Activated naive CD4-positive, alpha-beta T cell treated with anti-CD3 and anti-CD28 coated beads for 36 hours (primary cell): ENCODE data around the gene LHX6. TPM values are rescaled to one million over a fixed set of nuclear protein-coding genes. Genes with fewer than 3 reads are reported as not detected.
A peak's percentile ranks its signal among the peaks of the same experiment; 100 is the strongest.

ENCODE experiments used
- CTCF ChIA-PET: fragments of 350-600 bp; sonication (Branson Sonifier 250); formaldehyde crosslinking; loops from one replicate; lab custom pipeline; 2021; ENCODE audit warnings: antibody characterized with exemption; lab: Charles Lee
- DNase-seq: peaks from one replicate; pipeline ENCODE4 v3.0.0-alpha.2; 2020
- H3K27ac Mint-ChIP-seq: one replicate; pipeline ENCODE4 v1.8.0; 2021; ENCODE audit warnings: mild to moderate bottlenecking, mixed read lengths
- H3K27me3 Mint-ChIP-seq: one replicate; pipeline ENCODE4 v1.8.0; 2021; ENCODE audit warnings: low read depth, mixed read lengths
- H3K36me3 Mint-ChIP-seq: one replicate; pipeline ENCODE4 v1.8.0; 2021; ENCODE audit warnings: low read depth, mixed read lengths
- H3K4me1 Mint-ChIP-seq: one replicate; pipeline ENCODE4 v1.8.0; 2021; ENCODE audit warnings: low read depth, mixed read lengths
- H3K4me3 Mint-ChIP-seq: one replicate; pipeline ENCODE4 v1.8.0; 2021; ENCODE audit warnings: mild to moderate bottlenecking, moderate library complexity, mixed read lengths
- H3K9me3 Mint-ChIP-seq: one replicate; pipeline ENCODE4 v1.8.0; 2021; ENCODE audit warnings: mixed read lengths
- intact Hi-C: fragments of 100-400 bp; cut with micrococcal nuclease; formaldehyde crosslinking; loops from one replicate; pipeline ENCODE4 v1.15.1; 2023
- total RNA-seq, 2 experiments: library from RNA; stranded (reverse); gene quantifications; one replicate each; pipeline ENCODE4 v1.2.3, GENCODE V29; 2021

The LHX6 gene
- total RNA-seq, 2 experiments from 2014 or later: 0.10 TPM; not detected in 1

DNA sequence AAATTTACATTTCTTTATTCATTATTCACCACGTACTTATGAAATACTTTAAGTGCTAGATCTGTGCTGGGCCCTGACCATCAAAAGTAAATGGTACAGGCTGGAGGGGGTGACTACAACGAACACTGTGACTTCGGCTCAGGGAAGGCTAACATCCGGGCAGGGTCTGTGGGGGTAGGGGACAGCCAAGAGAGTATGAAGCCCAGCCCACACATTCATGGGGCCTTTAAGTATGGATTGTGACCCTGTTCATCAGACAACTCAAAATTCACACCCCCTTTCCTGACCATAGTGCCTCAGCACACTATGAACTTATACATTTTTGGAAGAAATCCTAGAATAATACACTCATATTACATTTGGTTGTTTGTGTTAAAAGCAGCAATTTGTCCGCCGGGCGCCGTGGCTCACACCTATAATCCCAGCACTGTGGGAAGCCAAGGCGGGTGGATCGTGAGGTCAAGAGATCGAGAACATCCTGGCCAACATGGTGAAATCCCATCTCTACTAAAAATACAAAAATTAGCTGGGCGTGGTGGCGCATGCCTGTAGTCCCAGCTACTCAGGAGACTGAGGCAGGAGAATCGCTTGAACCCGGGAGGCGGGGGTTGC lies 35.7 kb downstream of the LHX6 start:
- Mint-ChIP-seq H3K9me3 (no peaks in the 10 kb centered on the region), H3K27me3 (peaks cover 3% of the 10 kb centered on the region), H3K4me3 (no peak overlapping the region), H3K27ac (peak overlapping the region; percentile 21), H3K4me1 (no peaks in the 10 kb centered on the region), H3K36me3 (no peaks in the 10 kb centered on the region)
- DNase-seq: no peak
- CTCF ChIA-PET: no interaction called here
- intact Hi-C loops: loop anchor here (10.0 kb wide), 1 partner anchor 68 kb away; no protein-coding TSS in a partner anchor

DNA sequence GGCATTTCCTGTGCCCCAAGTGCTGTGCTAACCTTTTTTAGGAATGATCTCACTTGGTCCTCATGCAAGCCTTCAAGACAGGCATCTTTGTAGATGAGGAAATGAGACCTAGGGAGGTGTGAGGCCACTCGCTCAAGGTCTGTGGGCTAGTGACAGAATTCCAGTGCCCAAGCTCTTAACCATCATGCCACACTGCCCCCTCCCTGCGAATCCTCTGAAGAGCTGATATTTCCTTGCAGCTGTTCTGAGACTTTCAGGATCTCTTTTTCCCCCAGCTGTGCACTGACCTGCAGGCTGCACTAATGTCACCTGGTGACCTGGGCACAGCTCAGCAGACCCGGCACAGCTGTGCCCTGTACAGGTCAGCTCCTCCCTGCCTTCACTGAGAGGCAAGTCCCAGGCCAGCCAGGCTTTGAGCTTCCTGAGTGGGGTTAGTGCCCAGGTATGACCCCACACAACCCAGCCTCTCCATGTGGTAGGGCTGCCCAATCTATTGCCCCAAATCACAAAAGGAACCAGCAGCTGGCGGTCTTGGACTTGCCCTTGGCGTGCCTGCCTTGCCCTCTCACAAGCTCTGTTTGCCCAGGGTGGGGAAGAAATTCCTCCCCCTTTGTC lies 36.4 kb downstream of the LHX6 start:
- no peak overlapping the region for H3K27ac Mint-ChIP-seq
- CTCF ChIA-PET: interaction anchor here (0.6 kb wide), 1 partner anchor 31 kb away, joined by 3 read pairs; no protein-coding TSS in a partner anchor
- intact Hi-C loops: loop anchor here (10.0 kb wide), 1 partner anchor 68 kb away; no protein-coding TSS in a partner anchor
- H3K27me3 Mint-ChIP-seq: peaks cover 3% of the 10 kb centered on the region
- no peaks in the 10 kb centered on the region for H3K9me3 Mint-ChIP-seq
- no peaks in the 10 kb centered on the region for H3K36me3 Mint-ChIP-seq
- H3K4me1 Mint-ChIP-seq: no peaks in the 10 kb centered on the region
- no peak for DNase-seq
- no peak overlapping the region for H3K4me3 Mint-ChIP-seq

DNA sequence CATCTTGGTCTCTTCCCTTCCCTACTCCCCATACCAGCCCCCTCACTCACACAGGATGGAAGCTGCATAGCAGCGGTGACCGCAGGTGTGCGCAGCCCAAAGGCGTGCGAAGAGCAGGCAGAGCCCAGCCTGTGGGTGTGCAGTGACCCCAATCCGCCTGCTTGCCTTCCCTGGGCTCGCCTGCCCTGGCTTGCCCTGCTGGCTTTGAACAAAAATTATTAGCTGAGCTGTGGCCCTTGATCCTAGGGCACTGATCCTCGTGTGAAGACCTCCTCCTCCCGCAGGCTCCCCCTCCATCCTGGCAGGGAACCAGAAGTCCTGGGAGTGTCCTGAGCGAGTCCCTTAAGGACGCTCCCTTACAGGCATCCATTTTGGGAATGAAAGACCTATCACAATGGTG lies 37.2 kb downstream of the LHX6 start:
- no peaks in the 10 kb centered on the region for H3K9me3 Mint-ChIP-seq

DNA sequence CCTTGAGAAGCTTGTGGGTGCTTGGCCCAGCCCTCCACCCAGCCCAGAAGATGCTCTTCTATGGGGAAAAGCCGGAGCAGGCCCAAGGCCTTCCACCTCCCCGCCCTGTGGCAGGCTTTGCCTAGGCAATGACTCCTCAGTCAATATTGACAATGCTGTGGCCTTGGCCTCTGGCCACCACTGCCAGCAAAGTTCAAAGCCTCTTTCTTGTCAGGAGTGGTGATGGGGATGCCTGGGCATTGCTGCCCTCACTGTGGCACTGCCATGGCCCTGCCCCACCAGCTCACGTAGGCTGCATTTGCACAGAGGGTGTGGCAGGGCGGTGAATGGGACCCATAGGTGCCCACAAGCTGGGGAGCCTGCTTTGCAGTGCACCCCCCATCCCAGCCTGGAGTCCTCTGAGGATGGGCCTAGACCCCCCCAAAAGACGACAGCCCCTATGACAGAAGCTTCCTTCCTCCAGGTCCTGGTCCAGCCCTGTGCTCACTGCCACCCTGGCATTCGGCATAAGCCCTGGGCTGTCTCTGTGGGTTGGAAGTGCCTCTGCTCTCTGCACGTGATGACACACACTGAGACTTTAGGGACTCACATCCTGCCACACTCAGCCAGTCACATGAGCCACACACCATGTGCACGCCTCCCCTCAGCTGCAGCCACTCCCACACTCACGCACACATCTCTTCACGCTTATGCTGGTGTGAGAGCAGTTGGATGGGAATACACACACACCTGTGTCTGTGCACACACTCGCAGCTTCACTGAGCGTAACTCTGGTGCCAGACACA lies 38.0 kb downstream of the LHX6 start:
- no peak for DNase-seq
- CTCF ChIA-PET: interaction anchor here (0.6 kb wide), 1 partner anchor 68 kb away, joined by 3 read pairs; no protein-coding TSS in a partner anchor
- peaks cover 3% of the 10 kb centered on the region for H3K27me3 Mint-ChIP-seq
- H3K9me3 Mint-ChIP-seq: no peaks in the 10 kb centered on the region
- H3K4me1 Mint-ChIP-seq: no peaks in the 10 kb centered on the region
- intact Hi-C loops: loop anchor here (10.0 kb wide), 1 partner anchor 66 kb away; no protein-coding TSS in a partner anchor
- H3K27ac Mint-ChIP-seq: no peak overlapping the region
- H3K36me3 Mint-ChIP-seq: no peaks in the 10 kb centered on the region
- no peak overlapping the region for H3K4me3 Mint-ChIP-seq

More for the DNA sequence above, 37.2 kb downstream of the LHX6 start:
- Mint-ChIP-seq H3K27ac (no peak overlapping the region), H3K4me3 (no peak overlapping the region), H3K4me1 (no peaks in the 10 kb centered on the region), H3K36me3 (no peaks in the 10 kb centered on the region), H3K27me3 (peaks cover 3% of the 10 kb centered on the region)
- intact Hi-C loops: loop anchor here (10.0 kb wide), 1 partner anchor 67 kb away; no protein-coding TSS in a partner anchor
- CTCF ChIA-PET: interaction anchor here (0.6 kb wide), 1 partner anchor 67 kb away, joined by 3 read pairs; no protein-coding TSS in a partner anchor
- DNase-seq: no peak

DNA sequence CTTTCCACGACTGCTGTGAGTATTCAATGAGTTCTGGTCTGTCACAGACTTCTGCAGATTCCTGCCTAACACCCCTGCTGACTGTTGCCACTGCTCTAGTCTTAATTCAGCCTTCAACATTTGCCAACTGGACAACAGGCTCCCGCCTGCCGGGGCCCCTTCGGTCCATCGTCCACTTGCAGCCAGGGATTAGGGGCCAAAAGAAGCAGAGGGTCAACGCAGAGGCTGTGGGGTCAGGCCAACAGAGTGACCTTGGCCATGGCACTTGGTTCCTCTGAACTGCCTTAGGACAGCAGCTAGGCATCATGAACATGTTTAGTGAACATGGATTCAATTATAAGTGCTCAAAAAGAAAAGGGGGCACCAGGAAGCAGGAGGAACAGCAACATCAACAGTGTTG lies 40.4 kb downstream of the LHX6 start:
- no peak overlapping the region for H3K27ac Mint-ChIP-seq
- H3K27me3 Mint-ChIP-seq: peaks cover 2% of the 10 kb centered on the region
- CTCF ChIA-PET: no interaction called here
- intact Hi-C loops: no loop called here
- no peak for DNase-seq
- no peaks in the 10 kb centered on the region for H3K9me3 Mint-ChIP-seq
- no peaks in the 10 kb centered on the region for H3K36me3 Mint-ChIP-seq
- H3K4me1 Mint-ChIP-seq: no peaks in the 10 kb centered on the region
- H3K4me3 Mint-ChIP-seq: no peak overlapping the region

DNA sequence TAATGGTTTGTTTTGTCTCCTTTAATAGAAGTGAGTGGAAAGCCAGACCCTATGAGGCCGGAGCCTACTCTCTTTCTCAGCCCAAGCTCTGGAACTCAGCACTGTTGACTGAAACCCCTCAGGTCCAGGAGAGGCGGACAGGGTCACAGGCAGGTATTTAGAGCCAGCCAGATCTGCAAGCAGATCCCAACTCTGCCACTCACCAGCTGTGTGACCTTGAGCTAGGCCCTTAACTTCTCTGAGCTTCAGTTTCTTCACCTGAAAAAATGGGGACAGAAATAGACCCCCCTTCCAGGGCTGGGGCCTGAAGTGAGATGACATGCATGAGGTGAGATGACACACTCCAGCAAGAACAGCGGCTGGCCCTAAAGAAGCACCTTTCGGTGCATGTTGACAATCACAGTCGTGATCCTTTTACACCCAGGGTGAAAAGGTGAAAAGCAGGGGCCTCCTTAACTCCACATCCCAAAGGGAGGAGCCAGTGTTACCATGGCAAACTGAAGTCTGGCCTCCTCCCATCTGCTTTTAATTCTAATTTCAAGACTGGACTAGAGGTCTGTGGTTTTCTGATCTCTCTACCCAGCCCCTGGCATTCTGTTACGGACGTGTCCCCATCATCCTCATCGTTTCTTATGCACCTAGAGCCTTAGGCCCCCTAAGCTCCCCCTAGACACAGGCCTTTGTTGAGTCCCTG lies 41.8 kb downstream of the LHX6 start:
- Mint-ChIP-seq H3K9me3 (no peaks in the 10 kb centered on the region), H3K27ac (no peak overlapping the region), H3K36me3 (no peaks in the 10 kb centered on the region), H3K4me1 (no peaks in the 10 kb centered on the region), H3K27me3 (peaks cover 12% of the 10 kb centered on the region), H3K4me3 (no peak overlapping the region)
- DNase-seq: no peak
- CTCF ChIA-PET: interaction anchor here (1.0 kb wide), 1 partner anchor 62 kb away, joined by 3 read pairs; no protein-coding TSS in a partner anchor
- intact Hi-C loops: no loop called here

DNA sequence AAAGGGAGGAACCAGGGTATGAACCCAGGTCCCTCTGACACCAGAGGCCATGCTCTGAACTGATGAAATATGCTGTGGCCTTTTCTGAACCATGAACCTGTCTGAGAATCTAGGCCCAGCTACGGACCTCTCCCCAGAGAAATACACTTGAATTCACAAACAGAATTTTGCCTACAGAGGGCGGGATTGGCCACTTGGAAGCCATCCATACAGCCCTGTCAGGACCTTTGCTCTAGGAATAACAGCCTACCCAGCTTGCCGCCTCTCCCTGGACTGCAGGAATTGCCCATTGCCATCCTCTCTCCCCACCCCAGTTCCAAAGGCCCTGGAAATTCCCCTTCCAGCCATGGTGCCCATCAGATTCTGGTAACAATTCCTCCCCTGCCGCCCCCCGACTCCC lies 42.5 kb downstream of the LHX6 start:
- intact Hi-C loops: no loop called here
- peaks cover 15% of the 10 kb centered on the region for H3K27me3 Mint-ChIP-seq
- no peak for DNase-seq
- CTCF ChIA-PET: interaction anchor here (1.0 kb wide), 1 partner anchor 61 kb away, joined by 3 read pairs; no protein-coding TSS in a partner anchor
- no peak overlapping the region for H3K4me3 Mint-ChIP-seq
- no peaks in the 10 kb centered on the region for H3K36me3 Mint-ChIP-seq
- no peaks in the 10 kb centered on the region for H3K4me1 Mint-ChIP-seq
- H3K27ac Mint-ChIP-seq: no peak overlapping the region
- no peaks in the 10 kb centered on the region for H3K9me3 Mint-ChIP-seq

DNA sequence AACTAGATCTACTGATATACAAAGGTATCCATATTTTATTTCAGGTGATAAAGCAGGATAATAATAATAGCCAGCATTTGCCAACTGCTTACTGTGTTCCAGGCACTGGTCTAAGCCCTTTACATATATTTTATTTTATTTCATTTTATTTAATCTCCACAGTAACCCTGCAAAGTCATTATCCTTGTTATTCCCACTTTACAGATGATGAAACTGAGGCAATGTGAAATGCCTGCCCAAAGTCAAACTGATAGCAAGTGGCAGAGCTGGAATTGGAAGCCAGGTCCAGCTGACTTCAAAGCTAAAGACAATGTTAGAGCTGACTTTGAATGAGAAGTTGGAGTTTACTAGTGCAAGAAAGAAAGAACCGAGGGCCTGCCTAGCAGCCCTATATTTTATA lies 44.2 kb downstream of the LHX6 start:
- no peaks in the 10 kb centered on the region for H3K9me3 Mint-ChIP-seq
- no peak overlapping the region for H3K27ac Mint-ChIP-seq
- peaks cover 18% of the 10 kb centered on the region for H3K27me3 Mint-ChIP-seq
- CTCF ChIA-PET: no interaction called here
- no peak overlapping the region for H3K4me3 Mint-ChIP-seq
- no peaks in the 10 kb centered on the region for H3K4me1 Mint-ChIP-seq
- no peaks in the 10 kb centered on the region for H3K36me3 Mint-ChIP-seq
- no peak for DNase-seq
- intact Hi-C loops: no loop called here

DNA sequence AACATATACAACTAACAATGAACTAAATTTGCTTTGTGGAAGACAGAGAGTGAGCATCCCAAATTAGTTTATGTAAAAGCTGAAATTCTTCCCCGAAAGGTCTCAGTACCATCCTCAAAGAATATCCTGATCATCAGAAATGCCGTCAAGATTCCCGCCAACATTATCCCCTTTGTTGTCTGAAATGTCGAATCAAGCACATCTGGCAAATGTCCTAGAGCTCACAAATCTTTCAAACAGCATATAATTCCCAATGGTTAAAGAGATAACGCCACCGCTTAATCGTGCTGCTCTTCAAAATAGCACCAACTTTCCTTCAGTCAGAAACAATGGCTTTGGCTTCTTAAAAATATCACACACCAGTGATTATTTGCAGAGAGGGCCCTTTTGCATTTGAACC lies 45.3 kb downstream of the LHX6 start:
- CTCF ChIA-PET: interaction anchor here (1.2 kb wide), 1 partner anchor 24 kb away, joined by 3 read pairs; the partner anchor contains the start of genes MORN5 and NDUFA8
- H3K36me3 Mint-ChIP-seq: no peaks in the 10 kb centered on the region
- H3K27me3 Mint-ChIP-seq: peaks cover 18% of the 10 kb centered on the region
- no peak for DNase-seq
- intact Hi-C loops: no loop called here
- H3K27ac Mint-ChIP-seq: no peak overlapping the region
- H3K9me3 Mint-ChIP-seq: no peaks in the 10 kb centered on the region
- H3K4me3 Mint-ChIP-seq: no peak overlapping the region
- no peaks in the 10 kb centered on the region for H3K4me1 Mint-ChIP-seq

DNA sequence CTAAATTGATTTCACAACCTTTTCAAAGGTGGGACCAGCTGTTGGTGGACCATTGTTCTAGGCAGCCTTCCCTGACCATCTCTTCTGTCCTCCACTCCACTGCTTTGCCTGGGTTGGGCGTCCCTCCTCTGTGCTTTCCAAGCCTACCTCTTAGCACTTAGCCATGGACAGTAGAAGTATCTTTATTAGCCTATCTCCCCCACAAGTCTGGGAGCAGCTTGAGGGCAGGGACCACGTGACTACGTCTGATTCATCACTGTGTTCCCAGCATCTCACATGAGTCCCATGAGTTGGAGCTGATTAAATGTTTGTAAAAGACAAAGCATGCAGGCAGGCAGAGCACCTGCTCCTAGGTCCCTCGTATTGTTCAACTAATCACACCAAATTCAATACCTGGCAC lies 48.1 kb downstream of the LHX6 start:
- Mint-ChIP-seq H3K36me3 (no peaks in the 10 kb centered on the region), H3K4me1 (no peaks in the 10 kb centered on the region), H3K27me3 (peaks cover 18% of the 10 kb centered on the region), H3K4me3 (no peak overlapping the region), H3K27ac (no peak overlapping the region), H3K9me3 (no peaks in the 10 kb centered on the region)
- DNase-seq: no peak
- intact Hi-C loops: no loop called here
- CTCF ChIA-PET: interaction anchor here (1.1 kb wide), 1 partner anchor 9 kb away, joined by 3 read pairs; no protein-coding TSS in a partner anchor

DNA sequence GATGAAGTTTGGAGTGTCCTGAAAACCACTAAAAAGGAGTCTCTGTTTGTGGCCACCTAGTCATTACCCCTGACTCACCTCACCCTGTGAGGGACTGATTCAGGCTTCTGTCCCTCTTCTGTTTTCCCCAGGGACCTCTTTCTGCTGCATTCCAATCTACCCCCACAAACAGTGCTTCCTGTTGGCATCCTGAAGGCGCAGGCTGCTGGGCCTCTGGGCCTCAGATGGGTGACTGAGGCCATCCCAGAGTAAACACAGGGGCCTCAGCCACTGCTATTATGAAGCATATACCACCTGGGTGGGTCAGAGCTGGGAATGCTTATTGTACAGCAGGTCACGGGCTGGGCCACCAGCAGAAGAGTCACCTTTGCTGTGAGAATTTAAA lies 49.1 kb downstream of the LHX6 start:
- no peaks in the 10 kb centered on the region for H3K4me1 Mint-ChIP-seq
- DNase-seq: no peak
- no peak overlapping the region for H3K4me3 Mint-ChIP-seq
- peaks cover 18% of the 10 kb centered on the region for H3K27me3 Mint-ChIP-seq
- intact Hi-C loops: no loop called here
- CTCF ChIA-PET: interaction anchor here (0.7 kb wide), 1 partner anchor 25 kb away, joined by 4 read pairs; no protein-coding TSS in a partner anchor
- H3K9me3 Mint-ChIP-seq: no peaks in the 10 kb centered on the region
- H3K27ac Mint-ChIP-seq: no peak overlapping the region
- H3K36me3 Mint-ChIP-seq: no peaks in the 10 kb centered on the region
